GM12891 (cell line): Measurements from ENCODE around the gene LACTB.

ENCODE experiments used
- POLR2A ChIP-seq: IDR thresholded peaks from 2 replicates; pipeline ENCODE4 v1.6.1; 2011; ENCODE audit warnings: low read depth, low read length, control low read depth
- TAF1 ChIP-seq: IDR thresholded peaks from 2 replicates; pipeline ENCODE4 v1.6.1; 2011; ENCODE audit warnings: low read depth, low read length, control low read depth

DNA sequence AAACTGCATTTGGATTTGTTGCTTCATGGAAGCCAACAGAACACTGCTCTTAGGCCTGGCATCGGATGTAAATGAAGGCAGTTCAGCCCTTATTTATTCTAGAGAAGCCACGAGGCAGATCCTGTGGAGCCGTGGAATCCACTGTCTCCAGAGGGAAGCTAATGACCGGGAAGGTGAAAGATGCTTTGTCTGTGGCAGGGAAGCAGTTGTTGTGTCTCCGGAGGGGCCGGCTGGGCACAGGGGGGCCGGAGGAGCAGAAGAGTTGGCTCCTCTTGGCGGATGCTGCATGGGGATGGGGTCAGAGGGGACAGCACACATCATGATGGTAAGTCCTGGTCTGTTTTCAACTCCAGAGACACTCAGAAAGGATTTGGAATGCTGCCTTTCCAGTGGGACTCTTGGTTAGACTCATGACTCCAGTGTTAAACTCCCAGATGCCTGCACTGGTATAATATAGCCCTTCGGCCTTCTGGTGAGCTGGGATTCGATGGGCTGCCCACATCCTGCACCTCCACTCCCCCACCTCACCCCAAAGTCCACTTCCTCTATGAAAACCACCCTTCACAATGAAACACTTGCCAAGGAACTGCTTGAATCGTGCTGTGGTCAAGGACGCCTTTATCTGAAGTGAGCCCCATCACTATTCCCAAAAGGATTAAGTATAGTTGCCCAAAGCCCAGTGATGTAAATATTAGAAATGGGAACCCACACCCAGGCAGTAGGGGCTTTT, 45.5 kb upstream of the LACTB start:
- TF ChIP-seq TAF1 = no peak
- no peak for TF ChIP-seq POLR2A
